GM12878 (cell line): ENCODE data around the gene UGGT1. TPM values are rescaled to one million over a fixed set of nuclear protein-coding genes. Genes with fewer than 3 reads are reported as not detected.

Experiments used
- ATAC-seq: fragments of 200-7000 bp; cut with Tn5 transposase; 3 replicates; pipeline ENCODE4 v1.9.1; 2020; ENCODE audit warnings: mild to moderate bottlenecking, moderate library complexity
- BruUV-seq: library from RNA; stranded (reverse); fragments of 400-500 nt; replicated peaks from 2 replicates; lab custom pipeline; 2021; lab: Mats Ljungman, UMichigan
- CTCF ChIA-PET: fragments of 300-600 bp; sonication (Branson Sonifier 250); formaldehyde crosslinking; extraction: SDS; loops from one replicate; lab custom pipeline; 2021; ENCODE audit warnings: inconsistent platforms; lab: Yijun Ruan, JAX
- POLR2A ChIA-PET: fragments of 350-600 bp; formaldehyde crosslinking; extraction: SDS; loops from one replicate; lab custom pipeline; 2021; ENCODE audit warnings: inconsistent platforms; lab: Charles Lee
- RAD21 ChIA-PET: fragments of 300-600 bp; sonication (Branson Sonifier 250); formaldehyde crosslinking; loops from one replicate; lab custom pipeline; 2023; ENCODE audit warnings: antibody characterized with exemption; ENCODE audit not compliant: unreplicated experiment; lab: Charles Lee
- SMC1A ChIA-PET: fragments of 300-600 bp; sonication (Branson Sonifier 250); formaldehyde crosslinking; loops from one replicate; lab custom pipeline; 2023; ENCODE audit not compliant: unreplicated experiment, uncharacterized antibody; lab: Charles Lee
- DNase-seq: peaks from one replicate; pipeline ENCODE4 v3.0.0-alpha.2; 2011; ENCODE audit warnings: low read depth, low spot score
- FAIRE-seq: peaks from 3 replicates; lab custom pipeline; 2011; peaks lifted over from hg19 to GRCh38; lab: Jason Lieb, UNC
- H2AFZ ChIP-seq: 2 replicates; pipeline ENCODE4 v1.6.0; 2011; ENCODE audit warnings: low read depth, low read length, control low read depth; ENCODE audit not compliant: control insufficient read depth
- H3K27ac ChIP-seq: 2 replicates; pipeline ENCODE4 v1.5.1; 2011; ENCODE audit warnings: control low read depth; ENCODE audit not compliant: control insufficient read depth, insufficient read depth
- H3K27me3 ChIP-seq, 2 experiments: replicated peaks in 1 of 2; 2 replicates each; pipeline versions ENCODE4 v1.6.0 to v1.6.1; 2011; ENCODE audit warnings: low read length in 1 of 2; ENCODE audit not compliant: control insufficient read depth in 2 of 2, insufficient read depth in 2 of 2
- H3K36me3 ChIP-seq, 2 experiments: 2 replicates each; pipeline ENCODE4 v1.5.1; 2011; ENCODE audit warnings: low read length in 1 of 2; ENCODE audit not compliant: control insufficient read depth in 2 of 2, insufficient read depth in 2 of 2
- H3K4me1 ChIP-seq: 2 replicates; pipeline ENCODE4 v1.6.1; 2011; ENCODE audit warnings: mild to moderate bottlenecking, low read length, moderate library complexity, mixed read lengths; ENCODE audit not compliant: control insufficient read depth, insufficient read depth
- H3K4me2 ChIP-seq: 2 replicates; pipeline ENCODE4 v1.6.0; 2011; ENCODE audit warnings: control low read depth; ENCODE audit not compliant: control insufficient read depth, insufficient read depth
- H3K4me3 ChIP-seq: fragments of 200-600 bp; sonication (generic); 2 replicates; pipeline ENCODE4 v1.5.1; 2016
- H3K79me2 ChIP-seq: 2 replicates; pipeline ENCODE4 v1.6.0; 2011; ENCODE audit warnings: low read length; ENCODE audit not compliant: control insufficient read depth, insufficient read depth
- H3K9ac ChIP-seq: 2 replicates; pipeline ENCODE4 v1.8.0; 2011; ENCODE audit warnings: low read length, control low read depth, mixed read lengths; ENCODE audit not compliant: control insufficient read depth, insufficient read depth
- H3K9me3 ChIP-seq: replicated peaks from 3 replicates; pipeline ENCODE4 v1.5.1; 2011; ENCODE audit warnings: mild to moderate bottlenecking, low read length; ENCODE audit not compliant: control insufficient read depth, insufficient read depth
- H4K20me1 ChIP-seq: 2 replicates; pipeline ENCODE4 v1.6.0; 2011; ENCODE audit not compliant: control insufficient read depth, insufficient read depth
- CBFB ChIP-seq: IDR thresholded peaks from 2 replicates; pipeline ENCODE4 v1.6.1; 2016; ENCODE audit warnings: antibody characterized with exemption, low read depth
- CBX5 ChIP-seq: sonication (generic); IDR thresholded peaks from 2 replicates; pipeline ENCODE4 v1.6.1; 2016; ENCODE audit warnings: low read depth, moderate library complexity, mild to moderate bottlenecking, inconsistent platforms
- CREB1 ChIP-seq: IDR thresholded peaks from 2 replicates; pipeline ENCODE4 v1.6.1; 2012; ENCODE audit warnings: low read depth, mild to moderate bottlenecking, inconsistent platforms
- ESRRA ChIP-seq: IDR thresholded peaks from 2 replicates; pipeline ENCODE4 v1.6.1; 2012; ENCODE audit warnings: mild to moderate bottlenecking, low read length, improper control_type of control experiment
- EZH2 ChIP-seq: IDR thresholded peaks from 2 replicates; pipeline ENCODE4 v1.6.1; 2012; ENCODE audit warnings: low read depth, mild to moderate bottlenecking, control low read depth, inconsistent platforms, low read length, borderline replicate concordance; ENCODE audit not compliant: control insufficient read depth
- GABPA ChIP-seq: IDR thresholded peaks from 2 replicates; pipeline ENCODE4 v1.6.1; 2014; ENCODE audit warnings: antibody characterized with exemption, low read depth, mild to moderate bottlenecking, inconsistent platforms
- IRF3 ChIP-seq: fragments of 450-650 bp; IDR thresholded peaks from 2 replicates; pipeline ENCODE4 v1.6.1; 2014; ENCODE audit warnings: mild to moderate bottlenecking
- JUNB ChIP-seq: IDR thresholded peaks from 2 replicates; pipeline ENCODE4 v1.6.1; 2016; ENCODE audit warnings: antibody characterized with exemption, mild to moderate bottlenecking
- NFIC ChIP-seq: IDR thresholded peaks from 2 replicates; pipeline ENCODE4 v1.6.1; 2012; ENCODE audit warnings: low read depth, mild to moderate bottlenecking, inconsistent platforms, low read length, moderate library complexity
- NFYB ChIP-seq: IDR thresholded peaks from 2 replicates; pipeline ENCODE4 v1.6.1; 2011; ENCODE audit warnings: low read depth, mild to moderate bottlenecking, low read length, improper control_type of control experiment, moderate library complexity; ENCODE audit not compliant: insufficient read depth
- NR2C2 ChIP-seq: IDR thresholded peaks from 2 replicates; pipeline ENCODE4 v1.6.1; 2011; ENCODE audit warnings: borderline replicate concordance, low read depth; ENCODE audit not compliant: control insufficient read depth, insufficient read length
- PKNOX1 ChIP-seq: fragments of 450-650 bp; IDR thresholded peaks from 2 replicates; pipeline ENCODE4 v1.6.1; 2016; ENCODE audit warnings: mild to moderate bottlenecking
- POLR2AphosphoS5 ChIP-seq: IDR thresholded peaks from 2 replicates; pipeline ENCODE4 v1.6.1; 2011; ENCODE audit warnings: mild to moderate bottlenecking, low read length, inconsistent platforms
- SPI1 ChIP-seq: IDR thresholded peaks from 2 replicates; pipeline ENCODE4 v1.6.1; 2011; ENCODE audit warnings: low read depth, mild to moderate bottlenecking, low read length, moderate library complexity, borderline replicate concordance; ENCODE audit not compliant: insufficient read depth
- SREBF2 ChIP-seq: IDR thresholded peaks from 2 replicates; pipeline ENCODE4 v1.6.1; 2012; ENCODE audit warnings: mild to moderate bottlenecking, low read length
- USF2 ChIP-seq: IDR thresholded peaks from 2 replicates; pipeline ENCODE4 v1.6.1; 2011; ENCODE audit warnings: low read depth, low read length, improper control_type of control experiment, borderline replicate concordance
- WRNIP1 ChIP-seq: IDR thresholded peaks from 2 replicates; pipeline ENCODE4 v1.6.1; 2011; ENCODE audit warnings: low read depth, low read length, improper control_type of control experiment, borderline replicate concordance
- ZBTB4 ChIP-seq: fragments of 450-650 bp; formaldehyde crosslinking; IDR thresholded peaks from 2 replicates; pipeline ENCODE4 v1.4.0; 2022; ENCODE audit warnings: mild to moderate bottlenecking, moderate library complexity
- ZSCAN29 ChIP-seq: fragments of 450-650 bp; IDR thresholded peaks from 2 replicates; pipeline ENCODE4 v1.6.1; 2017; ENCODE audit warnings: mild to moderate bottlenecking, moderate library complexity
- WGBS: methylation state at CpG from one replicate; pipeline ENCODE4 v1.1.6; 2016; ENCODE audit warnings: low lambda C conversion rate; ENCODE audit not compliant: insufficient replicate concordance, insufficient coverage; ENCODE audit errors: missing lambda C conversion rate; 5-methylcytosine and 5-hydroxymethylcytosine counted together
- in situ Hi-C: fragments of 300-500 bp; cut with MboI; formaldehyde crosslinking; loops from 9 replicates; pipeline ENCODE4 v1.14.3; 2018; ENCODE audit warnings: mixed read lengths
- intact Hi-C: fragments of 100-400 bp; cut with micrococcal nuclease; formaldehyde crosslinking; loops from one replicate; pipeline ENCODE4 v1.14.2; 2022; ENCODE audit not compliant: unreplicated experiment
- polyA plus RNA-seq, 11 experiments: library from polyadenylated mRNA; depleted of rRNA in 4 of 11; unstranded in 6 of 11; stranded (reverse) in 5 of 11; fragments of >200 nt; fragmentation: Nextera tagmentation in 4 of 11; fragmentation: Illumina TruSeq in 1 of 11; extraction: Ambion mirVana in 4 of 11; extraction: Trizol in 1 of 11; gene quantifications; 1 replicate in 1 of 11; 2 replicates in 10 of 11; pipeline versions ENCODE4 v1.2.1 to v1.2.3, GENCODE V29; 2011 to 2016; ENCODE audit warnings: inconsistent platforms in 2 of 11, missing spikeins in 2 of 11, low read depth in 1 of 11
- total RNA-seq, 4 experiments: library from RNA; depleted of rRNA in 3 of 4; stranded (reverse); fragments of >200 nt in 3 of 4; fragmentation: Illumina TruSeq in 1 of 4; extraction: Trizol in 1 of 4; gene quantifications; 2 replicates each; pipeline versions ENCODE4 v1.2.1 to v1.2.3, GENCODE V29; 2013 to 2021

UGGT1 gene
- total and polyA plus RNA-seq, 10 of the 15 experiments (the other 5 are each of a cell fraction or from before 2014, with no cell fraction given) = 4.1 to 49.8 (median 28.5) TPM

GRCh38 chr2:128170776-128171175 is 79.8 kb downstream of the UGGT1 start (continued):
- no peak for TF ChIP-seq ZSCAN29
- TF ChIP-seq POLR2AphosphoS5 = no peak

GRCh38 chr2:128172191-128172590 is 81.2 kb downstream of the UGGT1 start:
- ChIA-PET RAD21 (no interaction called here), POLR2A (no interaction called here), CTCF (interaction anchor here (0.7 to 1.4 kb wide), 2 partner anchors 10 to 108 kb away, joined by 3 read pairs; no protein-coding TSS in a partner anchor), SMC1A (no interaction called here)
- ATAC-seq (no peak), FAIRE-seq (no peak), DNase-seq (no peak)
- no TSS peak for BruUV-seq
- Histone ChIP-seq H3K4me2 (no peak overlapping the region), H3K27ac (no peak overlapping the region), H3K4me1 (no peaks in the 10 kb centered on the region), H3K9ac (no peak overlapping the region), H3K79me2 (no peaks in the 10 kb centered on the region), H4K20me1 (no peaks in the 10 kb centered on the region), H3K4me3 (no peak overlapping the region), H2AFZ (no peak overlapping the region), H3K9me3 (no peaks in the 10 kb centered on the region), H3K36me3 (peaks cover 7 to 46% of the 10 kb centered on the region in 2 experiments), H3K27me3 (no peaks in the 10 kb centered on the region)
- in situ Hi-C loops = no loop called here
- intact Hi-C loops = no loop called here
- WGBS = 100% methylated on average over 5 of the region's 5 CpGs
- no peak for TF ChIP-seq EZH2
- no peak for TF ChIP-seq ZBTB4 (CRISPR knock-in tag)
- TF ChIP-seq WRNIP1 = no peak
- TF ChIP-seq PKNOX1 = no peak
- TF ChIP-seq ESRRA = no peak
- TF ChIP-seq SPI1 = no peak
- TF ChIP-seq CREB1 = no peak
- TF ChIP-seq CBFB = no peak
- TF ChIP-seq NFIC = no peak
- TF ChIP-seq SREBF2 = no peak
- no peak for TF ChIP-seq JUNB
- no peak for TF ChIP-seq NR2C2
- no peak for TF ChIP-seq CBX5
- no peak for TF ChIP-seq USF2
- no peak for TF ChIP-seq NFYB
- TF ChIP-seq GABPA = no peak
- TF ChIP-seq IRF3 = no peak
